ENCODE data around the gene MRM2.

The MRM2 gene

GRCh38 chr7:2192831-2193534 lies 49.0 kb downstream of the MRM2 start:
- Histone ChIP-seq H3K9ac (ENCODE audit: low read length) (no peak overlapping the region), H3K27ac (ENCODE audit: low read depth, low read length) (no peak overlapping the region), H3K36me3 (ENCODE audit: insufficient read depth, low read length) (peaks cover 4% of the 10 kb centered on the region), H3K4me3 (ENCODE audit: low read depth in 1 of 2, low read length in 2 of 2) (no peak overlapping the region), H3K4me1 (ENCODE audit: insufficient read depth, low read length) (no peaks in the 10 kb centered on the region), H3K9me3 (ENCODE audit: low read length) (no peaks in the 10 kb centered on the region), H3K27me3 (ENCODE audit: control insufficient read depth in 1 of 2, insufficient read depth in 2 of 2, low read length in 2 of 2) (no peaks in the 10 kb centered on the region)

GRCh38 chr7:2191016-2191415 lies 51.0 kb downstream of the MRM2 start:
- H3K27ac ChIP-seq (ENCODE audit: low read depth, low read length), result no peak overlapping the region
- H3K9me3 ChIP-seq (ENCODE audit: low read length), result no peaks in the 10 kb centered on the region
- H3K9ac ChIP-seq (ENCODE audit: low read length), result no peak overlapping the region
- peaks cover 1% of the 10 kb centered on the region for H3K36me3 ChIP-seq (ENCODE audit: insufficient read depth, low read length)
- H3K4me1 ChIP-seq (ENCODE audit: insufficient read depth, low read length), result no peaks in the 10 kb centered on the region
- no peak overlapping the region for H3K4me3 ChIP-seq (ENCODE audit: low read depth in 1 of 2, low read length in 2 of 2)
- H3K27me3 ChIP-seq (ENCODE audit: control insufficient read depth in 1 of 2, insufficient read depth in 2 of 2, low read length in 2 of 2), result no peaks in the 10 kb centered on the region

GRCh38 chr7:2190531-2190930 lies 51.5 kb downstream of the MRM2 start:
- Histone ChIP-seq H3K27ac (ENCODE audit: low read depth, low read length) (no peak overlapping the region), H3K27me3 (ENCODE audit: control insufficient read depth in 1 of 2, insufficient read depth in 2 of 2, low read length in 2 of 2) (no peaks in the 10 kb centered on the region), H3K9ac (ENCODE audit: low read length) (no peak overlapping the region), H3K9me3 (ENCODE audit: low read length) (no peaks in the 10 kb centered on the region), H3K4me3 (ENCODE audit: low read depth in 1 of 2, low read length in 2 of 2) (no peak overlapping the region), H3K4me1 (ENCODE audit: insufficient read depth, low read length) (no peaks in the 10 kb centered on the region), H3K36me3 (ENCODE audit: insufficient read depth, low read length) (no peaks in the 10 kb centered on the region)

- no peaks in the 10 kb centered on the region for H3K36me3 ChIP-seq (ENCODE audit: insufficient read depth, low read length)
- H3K9me3 ChIP-seq (ENCODE audit: low read length), result no peaks in the 10 kb centered on the region
- H3K9ac ChIP-seq (ENCODE audit: low read length), result no peak overlapping the region
- no peak overlapping the region for H3K4me3 ChIP-seq (ENCODE audit: low read depth in 1 of 2, low read length in 2 of 2)
- no peak overlapping the region for H3K27ac ChIP-seq (ENCODE audit: low read depth, low read length)
- no peaks in the 10 kb centered on the region for H3K4me1 ChIP-seq (ENCODE audit: insufficient read depth, low read length)
- no peaks in the 10 kb centered on the region for H3K27me3 ChIP-seq (ENCODE audit: control insufficient read depth in 1 of 2, insufficient read depth in 2 of 2, low read length in 2 of 2)
These were observed 55.8 kb downstream of the MRM2 start for GRCh38 chr7:2186166-2186565.

GRCh38 chr7:2185715-2186114 lies 56.3 kb downstream of the MRM2 start:
- Histone ChIP-seq H3K27me3 (ENCODE audit: control insufficient read depth in 1 of 2, insufficient read depth in 2 of 2, low read length in 2 of 2) (no peaks in the 10 kb centered on the region), H3K36me3 (ENCODE audit: insufficient read depth, low read length) (no peaks in the 10 kb centered on the region)

More at GRCh38 chr7:2185715-2186114, 56.3 kb downstream of the MRM2 start:
- Histone ChIP-seq H3K9ac (ENCODE audit: low read length) (no peak overlapping the region), H3K9me3 (ENCODE audit: low read length) (no peaks in the 10 kb centered on the region), H3K4me3 (ENCODE audit: low read depth in 1 of 2, low read length in 2 of 2) (no peak overlapping the region), H3K4me1 (ENCODE audit: insufficient read depth, low read length) (no peaks in the 10 kb centered on the region), H3K27ac (ENCODE audit: low read depth, low read length) (no peak overlapping the region)
